K562 (cell line): Measurements from ENCODE around the gene PAFAH1B2. TPM values are rescaled to one million over a fixed set of nuclear protein-coding genes. Genes with fewer than 3 reads are reported as not detected.

Source experiments
- CHD1 ChIP-seq: fragments of 200-600 bp; sonication (generic); IDR thresholded peaks from one replicate; pipeline ENCODE4 v1.6.1; 2012; ENCODE audit warnings: mild to moderate bottlenecking, moderate library complexity, low read length, inconsistent platforms
- CHD2 ChIP-seq: IDR thresholded peaks from 2 replicates; pipeline ENCODE4 v1.6.1; 2011; ENCODE audit warnings: low read depth, low read length
- EP400 ChIP-seq: fragments of 450-650 bp; IDR thresholded peaks from 2 replicates; pipeline ENCODE4 v1.6.1; 2017; ENCODE audit warnings: antibody characterized with exemption, mild to moderate bottlenecking, moderate library complexity
- ESRRB ChIP-seq: fragments of 250-450 bp; sonication (Bioruptor Pico); IDR thresholded peaks from 2 replicates; pipeline ENCODE4 v1.5.0; 2020; ENCODE audit warnings: mild to moderate bottlenecking, moderate library complexity, borderline replicate concordance
- FOSL1 ChIP-seq: fragments of 200-800 bp; sonication (Bioruptor generic); conservative IDR thresholded peaks from 2 replicates; pipeline ENCODE4 v1.6.1; 2016; ENCODE audit warnings: missing genetic modification characterization, missing compliant biosample characterization
- GTF2A2 ChIP-seq: IDR thresholded peaks from 2 replicates; pipeline ENCODE4 v1.6.1; 2016; ENCODE audit warnings: mild to moderate bottlenecking, missing genetic modification characterization, missing compliant biosample characterization
- PYGO2 ChIP-seq: fragments of 450-650 bp; IDR thresholded peaks from 2 replicates; pipeline ENCODE4 v1.6.1; 2016; ENCODE audit warnings: mild to moderate bottlenecking, missing genetic modification characterization, moderate library complexity, missing compliant biosample characterization
- RFX7 ChIP-seq: fragments of 250-450 bp; sonication (Bioruptor Pico); IDR thresholded peaks from 2 replicates; pipeline ENCODE4 v1.5.1; 2021; ENCODE audit warnings: mild to moderate bottlenecking
- TAF15 ChIP-seq: fragments of 200-400 bp; formaldehyde crosslinking; IDR thresholded peaks from 2 replicates; pipeline ENCODE4 v1.6.1; 2017; ENCODE audit warnings: mild to moderate bottlenecking, low read depth, low read length, moderate library complexity
- TARDBP ChIP-seq: fragments of 450-650 bp; IDR thresholded peaks from 2 replicates; pipeline ENCODE4 v1.6.1; 2016
- TCFL5 ChIP-seq: fragments of 250-450 bp; sonication (Bioruptor Pico); conservative IDR thresholded peaks from 2 replicates; pipeline ENCODE4 v1.6.1; 2021; ENCODE audit warnings: mild to moderate bottlenecking, moderate library complexity, matching md5 sums
- TRIM24 ChIP-seq, 2 experiments: fragments of 450-650 bp; IDR thresholded peaks; 2 replicates each; pipeline ENCODE4 v1.6.1; 2016
- YY1 ChIP-seq, 3 experiments: IDR thresholded peaks; 2 replicates each; pipeline ENCODE4 v1.6.1; 2011; ENCODE audit warnings: low read length in 2 of 3, mild to moderate bottlenecking in 2 of 3, moderate library complexity in 2 of 3, borderline replicate concordance in 1 of 3, control low read depth in 1 of 3, low read depth in 1 of 3; ENCODE audit not compliant: insufficient read depth in 3 of 3, insufficient replicate concordance in 2 of 3, control insufficient read depth in 1 of 3, insufficient read length in 1 of 3; ENCODE audit errors: extremely low read depth in 1 of 3
- ZNF124 ChIP-seq: sonication (generic); formaldehyde crosslinking; IDR thresholded peaks from 2 replicates; pipeline ENCODE4 v1.8.1; 2022; ENCODE audit warnings: missing genetic modification reagents
- ZNF507 ChIP-seq: conservative IDR thresholded peaks from 2 replicates; pipeline ENCODE4 v1.6.1; 2017; ENCODE audit warnings: missing genetic modification characterization, missing compliant biosample characterization
- polyA plus RNA-seq, 8 experiments: library from polyadenylated mRNA; depleted of rRNA in 4 of 8; stranded (reverse) in 5 of 8; unstranded in 3 of 8; fragments of >200 nt; fragmentation: Nextera tagmentation in 2 of 8; fragmentation: Illumina TruSeq in 1 of 8; extraction: Ambion mirVana in 2 of 8; extraction: Trizol in 1 of 8; gene quantifications; 2 replicates each; pipeline versions ENCODE4 v1.2.1 to v1.2.3, GENCODE V29; 2011 to 2014; ENCODE audit warnings: inconsistent platforms in 1 of 8, missing spikeins in 1 of 8
- total RNA-seq, 7 experiments: library from RNA; depleted of rRNA in 6 of 7; stranded (reverse); fragments of >200 nt in 6 of 7; fragmentation: Illumina TruSeq in 2 of 7; extraction: Trizol in 2 of 7; gene quantifications; 2 replicates each; pipeline versions ENCODE4 v1.2.1 to v1.2.3, GENCODE V29; 2011 to 2021; ENCODE audit warnings: low replicate concordance in 1 of 7
- TF ChIP-seq, protein P1 (sequence below): fragments of 450-650 bp; conservative IDR thresholded peaks from 2 replicates; pipeline ENCODE4 v1.6.1; 2016; ENCODE audit warnings: missing genetic modification characterization, low read depth, mild to moderate bottlenecking, control low read depth, missing compliant biosample characterization

The PAFAH1B2 gene
- total and polyA plus RNA-seq, 9 of the 15 experiments (the other 6 are each of a cell fraction or from before 2014, with no cell fraction given), result 27.8 to 94.7 (median 64.9) TPM

DNA sequence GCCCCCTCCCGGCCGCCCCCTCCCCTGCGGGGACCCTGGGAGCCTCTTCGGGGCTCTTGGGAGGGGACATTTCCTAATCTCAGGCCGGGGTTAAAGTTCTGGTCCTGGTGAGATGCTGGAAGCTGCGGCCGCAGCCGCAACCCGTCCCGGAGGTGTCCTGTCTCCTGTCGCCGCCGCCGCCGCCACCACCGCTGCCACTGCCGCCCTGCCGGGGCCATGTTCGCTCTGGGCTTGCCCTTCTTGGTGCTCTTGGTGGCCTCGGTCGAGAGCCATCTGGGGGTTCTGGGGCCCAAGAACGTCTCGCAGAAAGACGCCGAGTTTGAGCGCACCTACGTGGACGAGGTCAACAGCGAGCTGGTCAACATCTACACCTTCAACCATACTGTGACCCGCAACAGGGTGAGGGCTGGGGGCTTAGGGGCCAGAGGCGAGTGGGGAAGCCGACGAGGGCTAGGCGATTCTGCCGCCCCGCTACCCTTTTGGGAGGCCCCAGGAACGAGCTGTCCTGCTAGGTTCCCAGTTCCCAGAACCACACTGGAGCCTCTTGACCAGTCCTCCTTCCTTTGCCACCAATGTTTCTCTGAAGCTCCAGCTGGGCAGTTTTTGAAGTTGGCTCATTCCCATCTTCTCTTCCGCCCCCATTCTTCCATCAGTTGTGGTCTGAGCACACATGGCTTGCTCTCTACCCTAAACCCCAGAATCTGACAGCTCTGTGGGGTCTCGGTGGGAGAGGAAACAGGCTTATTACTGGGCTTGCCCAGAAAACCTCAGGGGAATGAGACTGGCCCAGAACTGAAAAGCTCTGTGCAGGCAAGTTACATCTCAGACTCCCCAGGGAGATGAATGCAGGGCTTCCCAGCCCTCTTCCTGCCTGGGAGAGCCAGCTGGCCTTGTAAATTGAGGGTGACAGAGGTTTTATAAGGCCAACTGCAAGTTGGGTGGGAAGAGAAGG lies 35.2 kb downstream of the PAFAH1B2 start (continued):
- TF ChIP-seq TCFL5 (CRISPR knock-in tag) (no peak), PYGO2 (tag) (0 out of 2 replicates have a peak, but pooled peaks have one; percentile 15), GTF2A2 (tag) (no peak), TRIM24 (IDR thresholded peaks at IDR 0.05) (no peak), ESRRB (CRISPR knock-in tag) (no peak), RFX7 (CRISPR knock-in tag) (no peak), EP400 (no peak), CHD2 (no peak), CHD1 (no peak), ZNF124 (CRISPR knock-in tag) (no peak), ZNF507 (tag) (no peak), FOSL1 (no peak), YY1 (IDR thresholded peaks at IDR 0.05; ENCODE audit: borderline replicate concordance in 1 of 3, control insufficient read depth in 1 of 3, extremely low read depth in 1 of 3, insufficient read depth in 3 of 3, insufficient read length in 1 of 3, insufficient replicate concordance in 2 of 3, low read depth in 1 of 3, low read length in 2 of 3) (peak in 2 of 3 experiments; percentile 33 to 51), TARDBP (no peak), TAF15 (no peak)
- TF ChIP-seq, protein P1, sequence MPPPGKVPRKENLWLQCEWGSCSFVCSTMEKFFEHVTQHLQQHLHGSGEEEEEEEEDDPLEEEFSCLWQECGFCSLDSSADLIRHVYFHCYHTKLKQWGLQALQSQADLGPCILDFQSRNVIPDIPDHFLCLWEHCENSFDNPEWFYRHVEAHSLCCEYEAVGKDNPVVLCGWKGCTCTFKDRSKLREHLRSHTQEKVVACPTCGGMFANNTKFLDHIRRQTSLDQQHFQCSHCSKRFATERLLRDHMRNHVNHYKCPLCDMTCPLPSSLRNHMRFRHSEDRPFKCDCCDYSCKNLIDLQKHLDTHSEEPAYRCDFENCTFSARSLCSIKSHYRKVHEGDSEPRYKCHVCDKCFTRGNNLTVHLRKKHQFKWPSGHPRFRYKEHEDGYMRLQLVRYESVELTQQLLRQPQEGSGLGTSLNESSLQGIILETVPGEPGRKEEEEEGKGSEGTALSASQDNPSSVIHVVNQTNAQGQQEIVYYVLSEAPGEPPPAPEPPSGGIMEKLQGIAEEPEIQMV (tag), result no peak
